ENCODE results near the gene ATP5PO.

GRCh38 chr21:33884376-33885171, 31.0 kb downstream of the ATP5PO start:
- TF ChIP-seq STAT6 (CRISPR knock-in tag; conservative IDR thresholded peaks at IDR 0.05; ENCODE audit: low read depth) (no peak), CTCF (IDR thresholded peaks at IDR 0.05) (no peak), ZNF512 (CRISPR knock-in tag; IDR thresholded peaks at IDR 0.05; ENCODE audit: borderline replicate concordance) (no peak), ATF2 (CRISPR knock-in tag; IDR thresholded peaks at IDR 0.05; ENCODE audit: borderline replicate concordance, low read depth) (no peak), CBFB (CRISPR knock-in tag; IDR thresholded peaks at IDR 0.05; ENCODE audit: low read depth) (no peak), IRF2 (CRISPR knock-in tag; IDR thresholded peaks at IDR 0.05; ENCODE audit: borderline replicate concordance, low read depth) (no peak)

All from WTC11 (cell line).